Keratinocyte (primary cell): ENCODE measurements around the gene DSCAM.

Source experiments
- EZH2 ChIP-seq: IDR thresholded peaks from one replicate; pipeline ENCODE4 v1.6.1; 2012; ENCODE audit warnings: inconsistent platforms, mild to moderate bottlenecking, low read length, moderate library complexity
- TF ChIP-seq, protein P1 (sequence below), 3 experiments: IDR thresholded peaks in 1 of 3; conservative IDR thresholded peaks in 1 of 3; optimal IDR thresholded peaks in 1 of 3; 2 replicates in 2 of 3; 3 replicates in 1 of 3; pipeline versions ENCODE3 to v1.5.1; 2011; ENCODE audit warnings: low read length in 3 of 3, mild to moderate bottlenecking in 3 of 3, moderate library complexity in 2 of 3, control low read depth in 1 of 3, inconsistent platforms in 1 of 3; ENCODE audit not compliant: insufficient read depth in 2 of 3; ENCODE audit errors: extremely low read depth in 1 of 3

GRCh38 chr21:40047211-40047610, 799.7 kb downstream of the DSCAM start:
- TF ChIP-seq, protein P1, sequence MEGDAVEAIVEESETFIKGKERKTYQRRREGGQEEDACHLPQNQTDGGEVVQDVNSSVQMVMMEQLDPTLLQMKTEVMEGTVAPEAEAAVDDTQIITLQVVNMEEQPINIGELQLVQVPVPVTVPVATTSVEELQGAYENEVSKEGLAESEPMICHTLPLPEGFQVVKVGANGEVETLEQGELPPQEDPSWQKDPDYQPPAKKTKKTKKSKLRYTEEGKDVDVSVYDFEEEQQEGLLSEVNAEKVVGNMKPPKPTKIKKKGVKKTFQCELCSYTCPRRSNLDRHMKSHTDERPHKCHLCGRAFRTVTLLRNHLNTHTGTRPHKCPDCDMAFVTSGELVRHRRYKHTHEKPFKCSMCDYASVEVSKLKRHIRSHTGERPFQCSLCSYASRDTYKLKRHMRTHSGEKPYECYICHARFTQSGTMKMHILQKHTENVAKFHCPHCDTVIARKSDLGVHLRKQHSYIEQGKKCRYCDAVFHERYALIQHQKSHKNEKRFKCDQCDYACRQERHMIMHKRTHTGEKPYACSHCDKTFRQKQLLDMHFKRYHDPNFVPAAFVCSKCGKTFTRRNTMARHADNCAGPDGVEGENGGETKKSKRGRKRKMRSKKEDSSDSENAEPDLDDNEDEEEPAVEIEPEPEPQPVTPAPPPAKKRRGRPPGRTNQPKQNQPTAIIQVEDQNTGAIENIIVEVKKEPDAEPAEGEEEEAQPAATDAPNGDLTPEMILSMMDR (optimal IDR thresholded peaks at IDR 0.05 in 1 of 3, IDR thresholded peaks at IDR 0.05 in 1 of 3, conservative IDR thresholded peaks at IDR 0.05 in 1 of 3; ENCODE audit: extremely low read depth in 1 of 3, insufficient read depth in 2 of 3, low read length in 3 of 3) = no peak
- TF ChIP-seq EZH2 = no peak
